AG09319 (cell line): ENCODE results near the gene CNTNAP5.

Experiments
- DNase-seq: peaks from one replicate; pipeline ENCODE4 v3.0.0-alpha.2; 2010; ENCODE audit warnings: low read depth; ENCODE audit errors: extremely low read depth
- TF ChIP-seq, protein P1 (sequence below): IDR thresholded peaks from 2 replicates; pipeline ENCODE4 v1.5.1; 2011; ENCODE audit warnings: low read depth, mild to moderate bottlenecking, inconsistent platforms, low read length, moderate library complexity

The CNTNAP5 gene

DNA sequence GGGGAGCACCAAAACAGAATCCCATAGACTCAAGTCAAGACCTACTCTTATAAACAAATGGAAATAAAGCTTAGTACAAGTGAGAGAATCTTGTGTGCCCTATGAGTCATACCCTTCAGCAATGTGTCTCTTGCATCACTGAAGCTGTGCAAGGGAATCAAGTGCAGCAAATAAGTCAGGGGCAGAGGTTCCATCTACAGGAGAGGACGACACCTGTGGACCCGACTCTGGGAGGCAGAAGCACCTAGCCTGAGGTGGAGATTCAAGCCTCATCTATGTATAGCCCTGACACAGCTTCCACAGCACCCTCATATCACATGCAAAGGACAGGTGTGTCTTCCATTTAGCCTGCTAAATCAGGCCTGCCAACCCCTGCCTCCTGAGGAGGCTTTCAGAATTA is 298.2 kb downstream of the CNTNAP5 start:
- DNase-seq = no peak
- TF ChIP-seq, protein P1, sequence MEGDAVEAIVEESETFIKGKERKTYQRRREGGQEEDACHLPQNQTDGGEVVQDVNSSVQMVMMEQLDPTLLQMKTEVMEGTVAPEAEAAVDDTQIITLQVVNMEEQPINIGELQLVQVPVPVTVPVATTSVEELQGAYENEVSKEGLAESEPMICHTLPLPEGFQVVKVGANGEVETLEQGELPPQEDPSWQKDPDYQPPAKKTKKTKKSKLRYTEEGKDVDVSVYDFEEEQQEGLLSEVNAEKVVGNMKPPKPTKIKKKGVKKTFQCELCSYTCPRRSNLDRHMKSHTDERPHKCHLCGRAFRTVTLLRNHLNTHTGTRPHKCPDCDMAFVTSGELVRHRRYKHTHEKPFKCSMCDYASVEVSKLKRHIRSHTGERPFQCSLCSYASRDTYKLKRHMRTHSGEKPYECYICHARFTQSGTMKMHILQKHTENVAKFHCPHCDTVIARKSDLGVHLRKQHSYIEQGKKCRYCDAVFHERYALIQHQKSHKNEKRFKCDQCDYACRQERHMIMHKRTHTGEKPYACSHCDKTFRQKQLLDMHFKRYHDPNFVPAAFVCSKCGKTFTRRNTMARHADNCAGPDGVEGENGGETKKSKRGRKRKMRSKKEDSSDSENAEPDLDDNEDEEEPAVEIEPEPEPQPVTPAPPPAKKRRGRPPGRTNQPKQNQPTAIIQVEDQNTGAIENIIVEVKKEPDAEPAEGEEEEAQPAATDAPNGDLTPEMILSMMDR = no peak

DNA sequence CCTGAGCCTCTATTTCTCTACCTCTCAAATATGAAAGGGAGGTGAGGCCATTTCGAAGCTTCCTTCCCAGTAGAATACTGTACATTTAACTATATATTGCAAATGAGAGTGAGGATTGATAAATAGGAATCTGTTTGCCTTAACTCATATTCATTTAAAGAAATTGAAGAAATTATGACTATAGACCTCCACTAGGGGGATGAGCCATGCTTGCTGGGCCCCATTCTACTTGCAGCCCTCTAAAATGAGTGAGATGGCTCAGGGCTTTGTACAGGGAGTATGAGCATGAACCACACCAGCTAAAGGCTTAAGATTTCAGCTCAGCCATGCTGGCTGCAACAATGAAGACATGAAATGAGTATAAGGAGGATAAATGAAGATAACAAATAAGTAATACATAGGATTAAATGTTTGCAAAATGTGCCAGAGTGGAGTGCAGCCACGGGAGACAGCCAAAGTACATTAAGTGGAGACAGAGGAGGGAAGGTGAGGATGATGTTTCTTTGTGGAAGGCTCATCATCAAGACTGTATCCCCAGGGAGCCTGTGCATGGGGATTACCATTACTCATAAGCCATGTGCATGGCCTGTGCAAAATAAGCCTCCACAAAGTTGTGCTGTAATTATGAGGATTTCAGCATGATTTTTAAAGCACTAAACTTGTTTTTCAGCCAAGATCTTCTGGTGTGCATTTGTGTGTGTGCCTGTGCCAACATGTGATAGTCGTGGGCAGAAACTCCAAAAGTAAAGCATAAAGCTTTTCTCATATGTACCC is 300.8 kb downstream of the CNTNAP5 start:
- TF ChIP-seq, protein P1 = no peak
- no peak for DNase-seq

DNA sequence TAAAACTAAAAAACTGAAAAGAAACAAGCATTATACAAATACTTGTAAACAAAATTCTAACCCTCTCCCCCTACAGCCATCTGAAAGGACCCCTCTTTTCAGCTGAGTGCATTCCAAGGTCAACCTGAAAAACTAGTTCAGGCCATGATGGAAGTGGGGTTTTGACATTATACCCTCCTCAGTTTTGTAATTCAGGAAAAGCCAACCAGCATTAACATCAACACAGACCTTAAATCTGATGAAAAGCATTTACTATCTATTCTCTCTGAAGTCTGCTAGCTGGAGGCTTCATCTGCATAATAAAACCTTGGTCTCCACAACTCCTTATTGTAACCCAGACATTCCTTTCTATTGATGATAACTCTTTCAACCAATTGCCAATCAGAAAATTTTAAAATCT is 302.2 kb downstream of the CNTNAP5 start:
- TF ChIP-seq, protein P1 = no peak
- DNase-seq = no peak

DNA sequence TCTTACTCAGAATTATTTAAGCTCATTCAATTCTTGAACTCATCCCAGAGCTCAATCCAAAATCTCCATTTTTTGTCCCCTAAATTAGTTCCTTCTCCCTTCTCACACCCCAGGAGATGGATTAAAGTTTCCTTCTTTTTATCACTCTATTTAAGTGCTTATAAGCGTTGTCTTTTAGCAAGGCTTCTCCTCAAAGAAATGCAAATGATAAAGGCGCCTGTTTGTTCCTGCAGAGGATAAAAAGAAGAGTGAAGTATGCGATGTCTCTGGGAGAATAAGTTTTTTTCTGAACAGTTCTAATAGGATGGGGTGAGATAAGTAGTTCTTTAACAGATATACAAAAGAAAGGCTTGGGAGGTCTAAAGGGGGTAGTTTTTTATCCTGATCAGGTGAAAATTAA is 303.3 kb downstream of the CNTNAP5 start:
- no peak for DNase-seq
- TF ChIP-seq, protein P1 = no peak

DNA sequence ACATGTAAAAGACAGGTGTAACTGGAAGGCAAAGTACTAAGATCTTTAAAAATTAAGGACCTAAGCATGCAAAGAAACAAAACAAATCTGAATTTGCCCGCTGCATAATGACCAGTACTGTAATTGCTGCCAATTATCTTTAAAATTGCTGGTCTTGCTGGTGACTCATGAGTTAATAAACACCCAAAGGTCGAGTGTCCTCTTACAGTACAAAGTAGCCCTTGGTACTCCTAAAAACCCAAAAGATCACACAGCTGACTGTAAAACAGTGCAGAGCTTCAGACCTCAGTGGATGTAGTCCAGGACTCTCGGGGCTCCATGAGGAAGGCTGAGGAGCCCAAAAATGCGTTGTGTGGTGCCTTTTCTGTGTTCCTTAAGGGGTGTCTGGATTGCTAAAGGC is 308.7 kb downstream of the CNTNAP5 start:
- no peak for DNase-seq
- TF ChIP-seq, protein P1 = no peak

DNA sequence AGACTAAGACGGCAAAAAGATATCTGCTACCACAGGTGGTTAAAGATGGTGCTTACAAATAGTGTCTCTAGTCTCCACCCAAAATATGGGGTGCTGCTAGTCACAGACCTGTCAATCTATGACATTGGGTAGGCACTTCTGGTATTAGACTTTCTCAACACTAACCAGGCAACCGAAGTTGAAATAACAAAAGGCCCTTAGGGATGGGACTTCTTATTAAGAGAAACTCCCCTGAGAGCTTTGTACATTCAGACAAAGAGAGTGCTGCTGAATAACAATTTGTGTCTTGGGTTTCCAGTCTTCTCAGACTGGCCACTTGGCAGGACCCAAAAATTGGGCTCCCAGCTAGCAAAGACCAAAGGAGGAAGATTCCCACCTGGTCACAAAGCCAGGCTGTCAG is 310.0 kb downstream of the CNTNAP5 start:
- TF ChIP-seq, protein P1 = no peak
- DNase-seq = no peak

DNA sequence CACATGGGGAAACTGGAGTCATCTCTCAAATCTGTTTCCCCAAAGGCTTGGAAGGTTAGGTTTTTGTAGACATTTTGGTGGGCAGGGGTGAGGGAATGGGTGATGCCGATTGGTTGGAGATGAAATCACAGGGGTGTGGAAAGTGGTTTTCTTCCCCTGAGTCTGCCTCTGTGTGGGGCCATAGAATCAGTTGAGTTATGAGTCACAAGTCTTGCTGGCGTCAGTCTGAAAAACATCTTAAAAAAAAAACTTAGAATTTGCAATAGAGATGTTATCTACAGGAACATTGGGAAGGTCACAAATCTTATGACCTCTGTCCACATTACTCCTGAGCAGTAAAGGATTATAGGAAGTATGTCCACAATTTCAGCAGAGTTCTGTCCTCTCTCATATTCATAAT is 314.6 kb downstream of the CNTNAP5 start:
- TF ChIP-seq, protein P1 = no peak
- DNase-seq = no peak
